HG02840 (cell line): ENCODE measurements around the gene SMAD6.

Experiments used
- ATAC-seq: cut with Tn5 transposase; IDR thresholded peaks from one replicate; pipeline ENCODE4 v1.9.1; 2021; ENCODE audit warnings: mild to moderate bottlenecking, moderate library complexity, moderate number of reproducible peaks; ENCODE audit not compliant: unreplicated experiment, low FRiP score

The SMAD6 gene

DNA sequence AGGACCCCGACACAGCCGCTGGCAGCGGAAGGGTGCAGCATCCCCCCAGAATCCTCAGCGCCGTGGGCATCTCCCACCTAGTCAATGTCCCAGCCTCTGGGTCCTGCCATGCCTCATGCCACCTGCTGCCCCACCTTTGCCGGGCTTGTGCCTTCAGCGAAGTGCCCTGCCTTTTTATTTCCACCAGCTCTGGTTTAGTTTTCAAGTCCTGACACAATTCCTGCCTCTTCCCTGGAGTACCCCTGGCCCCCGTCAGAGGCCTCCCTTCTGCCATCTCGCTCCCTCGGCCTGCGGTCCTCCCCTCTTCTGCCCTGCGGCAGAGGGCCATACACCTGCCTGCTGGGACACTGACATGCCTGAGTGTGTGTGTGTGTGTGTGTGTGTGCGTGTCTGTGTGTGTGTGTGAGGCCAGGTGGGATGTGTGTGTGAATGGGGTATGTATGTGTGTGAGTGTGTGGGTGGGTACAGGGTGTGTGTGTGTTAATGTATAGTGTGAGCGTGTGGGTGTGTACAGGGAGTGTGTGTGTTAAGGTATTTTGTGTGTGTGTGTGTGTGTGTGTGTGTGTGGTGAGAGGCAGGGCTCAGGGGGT lies 129.9 kb downstream of the SMAD6 start:
- ATAC-seq, result no peak
